Heart right ventricle (tissue), 16 donors: ENCODE results near the gene EIF1B. TPM values are rescaled to one million over a fixed set of nuclear protein-coding genes. Genes with fewer than 3 reads are reported as not detected.
"Not testable (repeated sequence)": the region's sequence is repeated elsewhere in the genome, so short reads cannot be mapped to it uniquely, and the experiment has no call there.

Experiments
- ATAC-seq, 8 donors: fragments of 200-7000 bp; cut with Tn5 transposase; one replicate each; pipeline ENCODE4 v1.9.1; 2020; ENCODE audit warnings: mild to moderate bottlenecking in 8 of 8, moderate library complexity in 8 of 8, moderate number of reproducible peaks in 1 of 8
- DNase-seq, 2 donors: peaks; one replicate each; pipeline ENCODE4 v3.0.0-alpha.2; 2020
- H3K27ac ChIP-seq, 10 donors: fragments of 200-600 bp; sonication (generic) in 2 of 10; one replicate each; pipeline versions ENCODE4 v1.5.0 to v1.8.0; 2020 to 2022; ENCODE audit warnings: mild to moderate bottlenecking in 3 of 10
- H3K27me3 ChIP-seq, 7 donors: fragments of 200-600 bp; one replicate each; pipeline ENCODE4 v1.8.0; 2021 to 2022; ENCODE audit warnings: mild to moderate bottlenecking in 2 of 7
- H3K36me3 ChIP-seq, 9 donors: fragments of 200-600 bp; sonication (generic) in 1 of 9; one replicate each; pipeline versions ENCODE4 v1.5.0 to v1.8.0; 2020 to 2022; ENCODE audit warnings: mild to moderate bottlenecking in 2 of 9
- H3K4me1 ChIP-seq, 9 donors: fragments of 200-600 bp; sonication (generic) in 1 of 9; one replicate each; pipeline versions ENCODE4 v1.5.0 to v1.8.0; 2020 to 2022; ENCODE audit warnings: mild to moderate bottlenecking in 4 of 9
- H3K4me3 ChIP-seq, 10 donors: fragments of 200-600 bp; sonication (generic) in 2 of 10; one replicate each; pipeline versions ENCODE4 v1.5.0 to v1.8.0; 2020 to 2022; ENCODE audit warnings: mild to moderate bottlenecking in 7 of 10, moderate library complexity in 2 of 10
- H3K9me3 ChIP-seq, 11 donors: fragments of 200-600 bp in 10 of 11; sonication (generic) in 2 of 11; one replicate each; pipeline versions ENCODE4 v1.5.0 to v1.8.0; 2013 to 2022; ENCODE audit warnings: mild to moderate bottlenecking in 2 of 11, control low read depth in 1 of 11, moderate library complexity in 1 of 11
- CTCF ChIP-seq, 9 donors: fragments of 200-600 bp; sonication (generic) in 2 of 9; IDR thresholded peaks; one replicate each; pipeline versions ENCODE4 v1.5.0 to v1.8.0; 2021 to 2022; ENCODE audit warnings: antibody characterized with exemption in 9 of 9, mild to moderate bottlenecking in 5 of 9, moderate library complexity in 1 of 9
- whole genome bisulfite sequencing, 2 donors: extraction: QIAGEN DNeasy Blood & Tissue Kit; methylation state at CpG; one replicate each; pipeline ENCODE4 v1.1.7; 2013; ENCODE audit warnings: inconsistent platforms in 1 of 2; 5-methylcytosine and 5-hydroxymethylcytosine counted together
- intact Hi-C, 10 donors: fragments of 100-400 bp; cut with DNase I; formaldehyde crosslinking; loops; one replicate each; pipeline versions ENCODE4 v1.11.1 to v1.14.2; 2022
- polyA plus RNA-seq, 2 donors: library from polyadenylated mRNA; stranded (reverse); fragments of 200-250 nt; gene quantifications; one replicate each; pipeline ENCODE4 v1.2.3, GENCODE V29; 2013
- total RNA-seq, 10 donors: library from RNA; stranded (reverse); fragmentation: NEBNext Ultra II Directional in 3 of 10; extraction: Animal tissue kit (Norgen Biotek cat#: 25700) in 3 of 10; gene quantifications; one replicate each; pipeline versions ENCODE4 v1.2.1 to v1.2.4, GENCODE V29; 2021 to 2023
- donor health status: Arrhythmogenic right ventricular cardiomyopathy.
- donor health status: ischemic (EF 13 %, LVEDD 7.1; RV severe dilation, severe dysfunction).
- donor health status: healthy with polysubstance abuse.
- donor health status: DM: no; HTN: yes; CAD: no.
- donor health status: DM: no; HTN: no; CAD: no.
- donor health status: ischemic (EF 25% LVEDD 6.9; RV normal size, moderate dysfunction).
- donor health status: ischemic (EF 25% LVEDD 5.7; RV mildly dilated, moderate dysfunction).
- donor health status: healthy.
- donor health status: DM: yes; HTN: yes; CAD: no.
- donor health status: Ischemic cardiomyopathy.
- donor health status: ischemic (EF 35%, LVEDD 5.7; RV mildly dilated, moderate dysfunction).
- donor health status: nonischemic (EF 11% LVEDD 7.7; RV severe dilation, severe dysfunction).
- donor health status: DM: yes; HTN: yes; CAD: no.
- donor health status: PGD.
- donor health status: ischemic (EF 29% LVEDD 5.4; RV normal size, mild dysfunction).
- donor health status: nonischemic (EF 23%, LVEDD 6.1; RV moderate dilation, normal function).

EIF1B gene
- total and polyA plus RNA-seq, 12 donors: 111 to 381 (median 283) TPM

- TF ChIP-seq CTCF (IDR thresholded peaks at IDR 0.05): no peak
- Histone ChIP-seq H3K36me3 (no peaks in the 10 kb centered on the region), H3K27me3 (no peaks in the 10 kb centered on the region), H3K9me3 (peaks cover 0 to 5% (median 0%) of the 10 kb centered on the region in 11 donors), H3K27ac (no peak overlapping the region), H3K4me1 (peaks cover 0 to 15% (median 8%) of the 10 kb centered on the region in 9 donors), H3K4me3 (no peak overlapping the region)
- DNase-seq: no peak
- peak in 5 of 8 donors; percentile 34 to 80 (median 59) for ATAC-seq
- WGBS, 2 donors: 50 to 52% methylated on average over 4 of the region's 4 CpGs
- intact Hi-C loops: no loop called here
Measured at GRCh38 chr3:40267937-40268724, 41.4 kb upstream of the EIF1B start.

GRCh38 chr3:40268802-40269524 lies 40.5 kb upstream of the EIF1B start:
- 80 to 87% methylated on average over 2 of the region's 2 CpGs for WGBS, 2 donors
- Histone ChIP-seq H3K27ac (no peak overlapping the region), H3K4me3 (no peak overlapping the region), H3K36me3 (no peaks in the 10 kb centered on the region), H3K9me3 (peaks cover 0 to 5% (median 0%) of the 10 kb centered on the region in 11 donors), H3K27me3 (no peaks in the 10 kb centered on the region), H3K4me1 (peaks cover 0 to 15% (median 8%) of the 10 kb centered on the region in 9 donors)
- ATAC-seq (peak in 1 of 8 donors; percentile 22), DNase-seq (no peak)
- no peak for TF ChIP-seq CTCF (IDR thresholded peaks at IDR 0.05)
- intact Hi-C loops: no loop called here

GRCh38 chr3:40278791-40279190 lies 30.7 kb upstream of the EIF1B start:
- no peak for DNase-seq
- WGBS, 2 donors: 0% methylated on average over 1 of the region's 1 CpG
- intact Hi-C loops: no loop called here
- H3K27me3 ChIP-seq: no peaks in the 10 kb centered on the region
- no peak for ATAC-seq
- H3K4me3 ChIP-seq: no peak overlapping the region
- peaks cover 0 to 11% (median 0%) of the 10 kb centered on the region in 9 donors for H3K4me1 ChIP-seq
- no peak for TF ChIP-seq CTCF (IDR thresholded peaks at IDR 0.05)
- H3K36me3 ChIP-seq: no peaks in the 10 kb centered on the region
- H3K27ac ChIP-seq: no peak overlapping the region
- H3K9me3 ChIP-seq: peaks cover 0 to 18% (median 0%) of the 10 kb centered on the region in 11 donors

GRCh38 chr3:40281995-40282394 lies 27.5 kb upstream of the EIF1B start:
- peaks cover 0 to 11% (median 0%) of the 10 kb centered on the region in 9 donors for H3K4me1 ChIP-seq
- H3K27ac ChIP-seq: no peak overlapping the region
- no peaks in the 10 kb centered on the region for H3K27me3 ChIP-seq
- H3K36me3 ChIP-seq: no peaks in the 10 kb centered on the region
- H3K4me3 ChIP-seq: no peak overlapping the region
- intact Hi-C loops: no loop called here
- TF ChIP-seq CTCF (IDR thresholded peaks at IDR 0.05): no peak
- 77 to 79% methylated on average over 2 of the region's 2 CpGs for WGBS, 2 donors
- ATAC-seq (no peak), DNase-seq (no peak)
- H3K9me3 ChIP-seq: peaks cover 0 to 24% (median 0%) of the 10 kb centered on the region in 11 donors

- not testable (repeated sequence) for ATAC-seq
Measured at GRCh38 chr3:40283057-40283456, 26.4 kb upstream of the EIF1B start.

More at GRCh38 chr3:40283057-40283456, 26.4 kb upstream of the EIF1B start:
- H3K4me3 ChIP-seq, H3K36me3 ChIP-seq, intact Hi-C loops, DNase-seq, H3K27me3 ChIP-seq, H3K27ac ChIP-seq: not testable (repeated sequence)
- 95 to 97% methylated on average over 5 of the region's 5 CpGs for WGBS, 2 donors
- peaks cover 0 to 11% (median 0%) of the 10 kb centered on the region in 9 donors for H3K4me1 ChIP-seq
- peaks cover 0 to 24% (median 0%) of the 10 kb centered on the region in 11 donors for H3K9me3 ChIP-seq
